Ishikawa (cell line): ENCODE measurements around the gene SLC44A1.

Experiments
- EGR1 ChIP-seq: IDR thresholded peaks from 2 replicates; pipeline ENCODE4 v1.6.1; 2012
- NFIC ChIP-seq: IDR thresholded peaks from 2 replicates; pipeline ENCODE4 v1.6.1; 2012
- TAF1 ChIP-seq: IDR thresholded peaks from 2 replicates; pipeline ENCODE4 v1.6.1; 2012; ENCODE audit warnings: low read depth, mild to moderate bottlenecking
- YY1 ChIP-seq: IDR thresholded peaks from 2 replicates; pipeline ENCODE4 v1.6.1; 2012; ENCODE audit warnings: low read depth
- TF ChIP-seq, protein P1 (sequence below): IDR thresholded peaks from 2 replicates; pipeline ENCODE4 v1.6.1; 2012
- TF ChIP-seq, protein P2 (sequence below): IDR thresholded peaks from 2 replicates; pipeline ENCODE4 v1.6.1; 2012; ENCODE audit warnings: low read depth, mild to moderate bottlenecking

DNA sequence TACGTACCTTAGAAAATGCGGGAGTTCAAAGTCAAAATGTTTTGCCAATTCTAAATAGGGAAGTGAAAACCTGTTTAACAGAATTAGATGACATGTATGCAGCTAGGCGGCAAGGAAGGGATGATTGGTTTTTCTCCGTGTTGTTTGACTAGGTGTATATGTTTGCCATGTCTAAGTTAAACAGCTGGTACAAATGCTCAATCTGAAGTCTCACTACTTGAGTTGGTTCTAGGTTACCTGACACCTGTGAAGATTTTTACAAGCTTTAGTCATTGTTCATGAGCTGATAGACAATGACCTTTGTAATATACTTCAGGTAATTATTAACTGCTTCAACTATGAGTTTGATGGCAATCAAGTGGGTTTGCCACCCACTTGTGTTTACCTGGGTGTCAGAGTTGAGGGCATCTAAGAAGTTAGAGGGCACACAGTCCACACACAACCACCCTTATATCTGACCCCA lies 74.3 kb downstream of the SLC44A1 start:
- TF ChIP-seq, protein P1, sequence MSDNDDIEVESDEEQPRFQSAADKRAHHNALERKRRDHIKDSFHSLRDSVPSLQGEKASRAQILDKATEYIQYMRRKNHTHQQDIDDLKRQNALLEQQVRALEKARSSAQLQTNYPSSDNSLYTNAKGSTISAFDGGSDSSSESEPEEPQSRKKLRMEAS, result no peak
- TF ChIP-seq, protein P2, sequence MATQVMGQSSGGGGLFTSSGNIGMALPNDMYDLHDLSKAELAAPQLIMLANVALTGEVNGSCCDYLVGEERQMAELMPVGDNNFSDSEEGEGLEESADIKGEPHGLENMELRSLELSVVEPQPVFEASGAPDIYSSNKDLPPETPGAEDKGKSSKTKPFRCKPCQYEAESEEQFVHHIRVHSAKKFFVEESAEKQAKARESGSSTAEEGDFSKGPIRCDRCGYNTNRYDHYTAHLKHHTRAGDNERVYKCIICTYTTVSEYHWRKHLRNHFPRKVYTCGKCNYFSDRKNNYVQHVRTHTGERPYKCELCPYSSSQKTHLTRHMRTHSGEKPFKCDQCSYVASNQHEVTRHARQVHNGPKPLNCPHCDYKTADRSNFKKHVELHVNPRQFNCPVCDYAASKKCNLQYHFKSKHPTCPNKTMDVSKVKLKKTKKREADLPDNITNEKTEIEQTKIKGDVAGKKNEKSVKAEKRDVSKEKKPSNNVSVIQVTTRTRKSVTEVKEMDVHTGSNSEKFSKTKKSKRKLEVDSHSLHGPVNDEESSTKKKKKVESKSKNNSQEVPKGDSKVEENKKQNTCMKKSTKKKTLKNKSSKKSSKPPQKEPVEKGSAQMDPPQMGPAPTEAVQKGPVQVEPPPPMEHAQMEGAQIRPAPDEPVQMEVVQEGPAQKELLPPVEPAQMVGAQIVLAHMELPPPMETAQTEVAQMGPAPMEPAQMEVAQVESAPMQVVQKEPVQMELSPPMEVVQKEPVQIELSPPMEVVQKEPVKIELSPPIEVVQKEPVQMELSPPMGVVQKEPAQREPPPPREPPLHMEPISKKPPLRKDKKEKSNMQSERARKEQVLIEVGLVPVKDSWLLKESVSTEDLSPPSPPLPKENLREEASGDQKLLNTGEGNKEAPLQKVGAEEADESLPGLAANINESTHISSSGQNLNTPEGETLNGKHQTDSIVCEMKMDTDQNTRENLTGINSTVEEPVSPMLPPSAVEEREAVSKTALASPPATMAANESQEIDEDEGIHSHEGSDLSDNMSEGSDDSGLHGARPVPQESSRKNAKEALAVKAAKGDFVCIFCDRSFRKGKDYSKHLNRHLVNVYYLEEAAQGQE, result no peak
- no peak for TF ChIP-seq EGR1
- no peak for TF ChIP-seq NFIC
- TF ChIP-seq TAF1, result no peak
- no peak for TF ChIP-seq YY1
